HG03064 (cell line): Measurements from ENCODE around the gene PHACTR1.
"Not testable (repeated sequence)": the region's sequence is repeated elsewhere in the genome, so short reads cannot be mapped to it uniquely, and the experiment has no call there.

Experiments used
- ATAC-seq: cut with Tn5 transposase; IDR thresholded peaks from one replicate; pipeline ENCODE4 v1.9.1; 2021; ENCODE audit warnings: low read depth; ENCODE audit not compliant: unreplicated experiment

The PHACTR1 gene

GRCh38 chr6:13243745-13244144 lies 527.2 kb downstream of the PHACTR1 start:
- not testable (repeated sequence) for ATAC-seq

DNA sequence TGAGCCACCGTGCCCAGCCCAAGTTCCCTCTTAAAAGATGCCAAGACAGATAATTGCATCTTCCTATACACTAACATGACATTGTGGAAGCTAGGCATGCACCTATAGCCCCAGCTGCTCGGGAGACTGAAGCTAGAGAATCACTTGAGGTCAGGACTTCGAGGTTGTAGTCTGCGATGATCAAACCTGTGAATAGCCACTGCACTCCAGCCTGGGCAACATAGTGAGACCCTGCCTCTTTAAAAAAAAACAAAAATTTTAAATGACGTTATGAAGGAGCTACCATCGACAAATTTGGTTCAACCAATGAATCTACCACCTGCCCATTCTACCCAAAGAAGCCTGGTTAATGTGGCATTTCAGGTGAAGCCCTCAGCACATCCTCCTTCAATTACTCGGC lies 531.1 kb downstream of the PHACTR1 start:
- ATAC-seq = no peak

GRCh38 chr6:13248053-13248452 lies 531.5 kb downstream of the PHACTR1 start:
- ATAC-seq = no peak

GRCh38 chr6:13248584-13248985 lies 532.0 kb downstream of the PHACTR1 start:
- ATAC-seq = no peak

DNA sequence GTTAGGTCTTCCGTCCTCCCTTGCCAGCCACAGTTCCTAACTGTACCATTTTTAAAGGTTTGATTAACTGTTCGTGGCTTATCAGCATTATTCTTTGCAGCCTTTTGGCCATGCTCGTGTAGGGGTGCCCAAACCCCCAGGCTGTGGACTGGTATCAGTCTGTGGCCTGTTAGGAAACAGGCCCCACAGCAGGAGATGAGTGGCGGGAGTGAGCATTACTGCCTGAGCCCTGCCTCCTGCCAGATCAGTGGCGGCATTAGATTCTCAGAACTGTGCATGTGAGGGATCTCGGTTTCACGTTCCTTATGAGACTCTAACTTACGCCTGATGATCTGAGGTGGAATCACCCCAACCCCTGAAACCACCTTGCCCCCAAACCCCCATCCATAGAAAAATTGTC lies 532.4 kb downstream of the PHACTR1 start:
- no peak for ATAC-seq

- ATAC-seq = no peak
Observed at GRCh38 chr6:13249817-13250216, 533.2 kb downstream of the PHACTR1 start.

- ATAC-seq = no peak
Observed at GRCh38 chr6:13250703-13251102, 534.1 kb downstream of the PHACTR1 start.

- no peak for ATAC-seq
Observed at GRCh38 chr6:13251242-13251641, 534.7 kb downstream of the PHACTR1 start.

- no peak for ATAC-seq
Observed at GRCh38 chr6:13252790-13253189, 536.2 kb downstream of the PHACTR1 start.

DNA sequence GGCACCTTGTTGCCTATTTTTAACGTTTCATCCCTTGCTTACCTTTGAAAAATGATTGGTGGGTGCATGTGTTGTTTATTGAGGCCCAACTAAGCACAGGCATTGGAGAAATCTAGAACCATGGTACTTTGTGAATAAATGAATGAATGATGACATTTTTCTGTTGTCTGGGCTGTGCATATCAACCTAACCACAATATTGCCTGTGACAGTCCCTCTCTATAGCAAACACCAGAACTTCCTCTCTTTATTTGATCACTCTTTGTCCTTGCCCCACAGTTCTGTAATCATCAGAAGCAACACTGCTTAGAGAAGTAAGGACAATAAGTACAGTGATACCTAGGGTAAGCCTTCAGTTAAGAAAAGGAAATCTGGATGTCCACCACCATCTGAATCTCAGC lies 536.7 kb downstream of the PHACTR1 start:
- no peak for ATAC-seq

DNA sequence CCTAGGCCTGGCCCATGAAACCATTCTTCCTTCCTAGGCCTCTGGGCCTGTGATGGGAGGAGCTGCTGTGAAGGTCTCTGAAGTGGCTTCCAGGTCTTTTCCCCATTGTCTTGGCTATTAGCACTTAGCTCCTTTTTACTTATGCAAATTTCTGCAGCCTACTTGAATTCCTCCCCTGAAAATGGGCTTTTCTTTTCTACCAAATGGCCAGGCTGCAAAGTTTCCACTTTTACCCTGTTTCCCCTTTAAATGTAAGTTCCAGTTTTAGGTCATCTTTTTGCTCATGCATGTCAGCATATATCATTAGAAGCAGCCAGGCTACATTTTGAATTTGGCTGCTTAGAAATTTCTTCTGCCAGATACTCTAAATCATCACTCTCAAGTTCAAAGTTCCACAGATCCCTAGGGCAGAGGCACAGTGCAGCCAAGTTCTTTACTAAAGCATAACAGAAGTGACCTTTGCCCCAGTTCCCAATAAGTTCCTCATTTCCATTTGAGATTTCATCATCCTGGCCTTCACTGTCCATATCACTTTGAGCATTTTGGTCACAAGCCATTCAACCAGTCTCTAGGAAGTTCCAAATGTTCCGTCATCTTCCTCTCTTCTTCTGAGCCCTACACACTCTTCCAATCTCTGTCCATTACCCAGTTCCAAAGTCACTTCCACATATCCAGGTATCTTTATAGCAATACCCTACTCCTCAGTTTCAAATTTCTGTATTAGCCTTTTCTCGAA lies 539.9 kb downstream of the PHACTR1 start:
- no peak for ATAC-seq

- no peak for ATAC-seq
Observed at GRCh38 chr6:13259393-13259792, 542.8 kb downstream of the PHACTR1 start.

DNA sequence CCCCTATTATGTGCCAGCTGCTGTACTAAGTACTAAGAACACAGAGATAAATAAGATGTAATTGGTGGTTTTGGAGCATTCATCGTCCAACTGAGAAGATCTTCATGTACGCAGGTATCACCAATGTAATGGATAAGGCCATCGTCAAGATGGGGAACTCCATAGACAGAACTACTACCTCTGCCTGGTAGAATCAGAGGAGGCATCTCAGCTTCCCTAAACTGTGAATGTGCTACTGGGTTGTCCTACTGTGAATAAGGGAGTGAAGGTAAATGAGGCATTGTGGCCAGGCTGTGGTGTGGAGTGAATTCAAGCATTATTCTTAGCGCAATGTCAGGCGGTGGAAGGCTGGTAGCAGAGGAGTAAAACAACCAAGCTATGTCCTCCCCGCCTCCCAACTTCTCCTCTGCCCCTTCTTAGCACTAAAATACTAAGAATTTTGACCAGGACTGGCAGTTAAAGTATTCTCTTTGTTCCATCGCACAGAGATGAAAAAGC lies 543.6 kb downstream of the PHACTR1 start:
- no peak for ATAC-seq

DNA sequence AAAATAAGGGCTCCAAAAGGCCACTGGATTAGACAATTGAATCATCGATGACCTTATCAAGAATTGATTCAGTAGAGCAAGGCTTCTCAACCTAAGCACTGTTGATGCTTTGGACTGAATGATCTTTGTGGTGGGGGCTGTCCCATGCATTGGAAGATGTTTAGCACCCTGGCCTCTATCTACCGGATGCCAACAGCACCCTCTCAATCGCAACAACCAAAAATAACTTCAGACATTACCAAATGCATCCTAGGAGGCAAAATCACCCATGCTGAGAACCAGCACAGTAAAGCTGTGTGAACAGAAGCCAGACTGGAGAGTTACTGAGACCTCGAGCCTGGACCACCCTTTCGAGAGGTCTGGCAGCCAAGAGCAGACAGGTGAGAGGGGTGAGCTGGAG lies 544.3 kb downstream of the PHACTR1 start:
- ATAC-seq = no peak

GRCh38 chr6:13261464-13261994 lies 545.0 kb downstream of the PHACTR1 start:
- ATAC-seq = peak; percentile 42

DNA sequence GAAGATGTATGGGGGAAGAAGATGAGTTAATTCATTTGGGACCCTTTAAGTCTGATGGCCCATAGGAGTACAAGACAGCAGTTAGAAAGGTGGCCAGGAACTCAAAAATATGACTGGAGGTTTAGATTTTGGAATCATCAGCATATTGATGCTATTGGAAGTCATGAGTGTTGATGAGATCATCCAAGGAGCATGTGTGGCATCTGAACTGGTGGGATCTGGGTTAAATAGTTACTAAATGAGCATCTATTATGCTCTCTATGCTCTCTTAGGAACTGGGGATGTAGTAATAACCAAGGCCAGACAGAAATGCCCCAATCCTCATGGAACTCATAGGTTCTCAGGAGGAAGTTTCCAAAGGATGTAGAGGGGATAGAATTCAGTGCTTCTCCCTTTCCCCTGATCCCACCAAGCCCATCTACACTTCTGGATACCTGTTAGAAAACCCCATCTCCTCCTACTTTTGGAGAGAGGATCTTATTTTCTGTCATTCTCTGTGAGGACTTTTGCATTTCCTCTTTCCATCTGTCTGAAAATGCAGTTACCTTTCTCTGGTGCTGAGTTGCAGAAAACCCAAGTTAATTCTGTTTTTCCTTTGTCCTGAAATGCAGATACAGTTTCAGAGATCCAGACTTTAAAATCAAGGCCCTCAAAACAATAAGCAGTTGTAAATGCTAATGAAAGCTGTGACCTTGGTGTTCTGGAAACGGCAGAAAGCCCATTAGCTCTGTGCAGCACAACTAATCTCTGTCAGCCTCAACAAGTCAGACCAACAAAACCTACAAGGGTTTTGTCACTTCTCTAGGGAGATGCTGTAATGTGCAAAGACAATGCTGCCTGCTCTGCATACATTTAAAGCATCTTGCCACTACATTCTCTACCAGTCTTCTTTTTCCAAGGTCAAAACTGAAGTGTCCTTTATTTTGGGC lies 546.0 kb downstream of the PHACTR1 start:
- ATAC-seq = no peak

DNA sequence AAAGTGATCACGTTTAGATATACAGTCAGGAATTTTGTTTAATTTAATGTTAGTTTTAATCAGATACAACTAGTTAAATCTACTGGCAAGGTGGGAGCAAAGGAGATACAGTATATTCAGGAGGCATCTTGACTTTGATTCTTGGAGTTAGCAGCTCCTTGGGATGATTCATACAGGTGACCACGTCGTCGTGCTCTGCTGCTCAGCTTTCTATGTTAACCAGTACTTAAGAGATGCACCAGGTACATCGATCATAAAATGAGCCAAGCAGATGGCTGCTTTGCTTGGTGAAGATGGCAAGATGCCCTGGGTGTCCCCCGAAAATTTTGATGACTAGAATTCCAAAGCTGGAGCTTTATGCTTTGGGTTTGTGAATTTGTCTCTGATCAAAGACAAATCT lies 547.1 kb downstream of the PHACTR1 start:
- no peak for ATAC-seq

DNA sequence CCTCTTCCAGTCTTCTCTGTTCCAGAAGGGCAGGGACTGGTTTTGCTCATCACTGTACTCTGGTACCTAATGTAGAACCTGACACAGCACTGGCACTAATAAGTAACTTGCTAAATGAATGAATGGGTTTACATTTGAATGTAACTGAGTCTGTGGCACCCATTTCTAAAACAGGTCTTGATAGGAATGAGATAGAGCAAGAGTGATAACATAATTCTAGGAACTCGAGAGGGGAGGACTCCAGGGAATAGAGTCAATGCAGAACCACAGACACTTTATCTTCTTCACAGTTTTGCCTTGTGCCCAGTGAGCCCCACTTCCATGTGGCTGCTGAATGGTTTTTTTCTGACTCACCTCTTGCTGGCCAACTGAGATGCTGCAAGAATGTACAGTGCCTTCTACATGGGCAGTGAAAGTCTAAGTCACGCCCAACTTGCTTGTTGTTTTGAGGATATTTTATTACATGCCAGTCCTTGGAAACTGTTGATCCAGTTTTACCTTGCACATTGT lies 550.6 kb downstream of the PHACTR1 start:
- no peak for ATAC-seq

- no peak for ATAC-seq
Observed at GRCh38 chr6:13268913-13269518, 552.4 kb downstream of the PHACTR1 start.

DNA sequence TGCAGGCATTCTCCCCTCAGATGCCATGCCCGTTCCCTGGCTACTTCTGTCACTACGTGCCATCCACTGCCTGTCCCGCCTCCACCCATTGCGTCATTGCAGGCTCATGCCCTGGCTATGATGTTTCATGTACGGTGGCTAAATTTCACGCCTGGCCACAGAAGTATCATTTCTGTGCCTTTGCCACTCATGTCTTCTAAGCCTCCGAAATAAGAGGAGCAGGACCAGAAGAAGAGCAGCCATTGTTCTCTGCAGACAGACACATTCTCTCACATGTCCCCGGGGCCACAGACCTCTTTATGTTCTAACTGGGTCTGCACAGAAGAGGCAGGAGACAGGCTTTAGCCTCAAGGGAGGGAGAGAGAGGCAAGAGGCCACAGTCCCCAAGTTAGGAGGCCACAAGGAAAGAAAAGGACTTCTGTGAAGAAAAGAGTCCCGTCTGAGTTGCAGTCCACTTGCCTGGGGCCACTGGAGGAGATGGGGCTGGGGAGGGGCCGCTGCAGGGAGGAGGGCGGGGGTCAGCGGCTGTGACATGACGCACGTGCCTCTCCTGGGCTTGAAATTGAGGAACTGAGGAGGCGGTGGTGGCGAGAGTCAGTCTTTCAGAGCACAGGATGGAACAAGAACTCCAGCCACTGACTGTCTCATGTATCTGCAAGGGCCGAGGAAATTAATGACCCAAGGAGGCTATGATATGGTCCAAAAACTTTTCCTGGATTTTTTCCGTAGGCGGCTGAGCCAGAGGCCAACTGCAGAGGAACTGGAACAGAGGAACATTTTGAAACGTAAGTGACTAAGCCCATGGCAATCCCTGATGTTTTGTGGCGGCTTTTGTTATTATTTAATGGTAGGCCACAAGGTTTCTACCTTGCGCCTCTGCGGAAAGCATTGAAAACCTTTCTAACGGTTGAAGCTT lies 555.8 kb downstream of the PHACTR1 start:
- peak; percentile 59 for ATAC-seq
